Keratinocyte (primary cell): ENCODE data around the gene ZFP91.

ENCODE experiments used
- EZH2 ChIP-seq: IDR thresholded peaks from one replicate; pipeline ENCODE4 v1.6.1; 2012; ENCODE audit warnings: inconsistent platforms, mild to moderate bottlenecking, low read length, moderate library complexity
- TF ChIP-seq, protein P1 (sequence below), 3 experiments: IDR thresholded peaks in 1 of 3; conservative IDR thresholded peaks in 1 of 3; optimal IDR thresholded peaks in 1 of 3; 2 replicates in 2 of 3; 3 replicates in 1 of 3; pipeline versions ENCODE3 to v1.5.1; 2011; ENCODE audit warnings: low read length in 3 of 3, mild to moderate bottlenecking in 3 of 3, moderate library complexity in 2 of 3, control low read depth in 1 of 3, inconsistent platforms in 1 of 3; ENCODE audit not compliant: insufficient read depth in 2 of 3; ENCODE audit errors: extremely low read depth in 1 of 3

GRCh38 chr11:58579192-58580129 is 598 bp downstream of the ZFP91 start:
- TF ChIP-seq, protein P1, sequence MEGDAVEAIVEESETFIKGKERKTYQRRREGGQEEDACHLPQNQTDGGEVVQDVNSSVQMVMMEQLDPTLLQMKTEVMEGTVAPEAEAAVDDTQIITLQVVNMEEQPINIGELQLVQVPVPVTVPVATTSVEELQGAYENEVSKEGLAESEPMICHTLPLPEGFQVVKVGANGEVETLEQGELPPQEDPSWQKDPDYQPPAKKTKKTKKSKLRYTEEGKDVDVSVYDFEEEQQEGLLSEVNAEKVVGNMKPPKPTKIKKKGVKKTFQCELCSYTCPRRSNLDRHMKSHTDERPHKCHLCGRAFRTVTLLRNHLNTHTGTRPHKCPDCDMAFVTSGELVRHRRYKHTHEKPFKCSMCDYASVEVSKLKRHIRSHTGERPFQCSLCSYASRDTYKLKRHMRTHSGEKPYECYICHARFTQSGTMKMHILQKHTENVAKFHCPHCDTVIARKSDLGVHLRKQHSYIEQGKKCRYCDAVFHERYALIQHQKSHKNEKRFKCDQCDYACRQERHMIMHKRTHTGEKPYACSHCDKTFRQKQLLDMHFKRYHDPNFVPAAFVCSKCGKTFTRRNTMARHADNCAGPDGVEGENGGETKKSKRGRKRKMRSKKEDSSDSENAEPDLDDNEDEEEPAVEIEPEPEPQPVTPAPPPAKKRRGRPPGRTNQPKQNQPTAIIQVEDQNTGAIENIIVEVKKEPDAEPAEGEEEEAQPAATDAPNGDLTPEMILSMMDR (optimal IDR thresholded peaks at IDR 0.05 in 1 of 3, IDR thresholded peaks at IDR 0.05 in 1 of 3, conservative IDR thresholded peaks at IDR 0.05 in 1 of 3; ENCODE audit: extremely low read depth in 1 of 3, insufficient read depth in 2 of 3, low read length in 3 of 3) = peak; percentile 84 to 96 (median 90)
- no peak for TF ChIP-seq EZH2
